ENCODE data around the gene CPNE6. TPM values are rescaled to one million over a fixed set of nuclear protein-coding genes. Genes with fewer than 3 reads are reported as not detected.
A peak's percentile ranks its signal among the peaks of the same experiment; 100 is the strongest.

CPNE6 gene
- total and polyA plus RNA-seq, 2 of the 13 experiments (the other 11 are each of a cell fraction or from before 2014, with no cell fraction given) = not detected

DNA sequence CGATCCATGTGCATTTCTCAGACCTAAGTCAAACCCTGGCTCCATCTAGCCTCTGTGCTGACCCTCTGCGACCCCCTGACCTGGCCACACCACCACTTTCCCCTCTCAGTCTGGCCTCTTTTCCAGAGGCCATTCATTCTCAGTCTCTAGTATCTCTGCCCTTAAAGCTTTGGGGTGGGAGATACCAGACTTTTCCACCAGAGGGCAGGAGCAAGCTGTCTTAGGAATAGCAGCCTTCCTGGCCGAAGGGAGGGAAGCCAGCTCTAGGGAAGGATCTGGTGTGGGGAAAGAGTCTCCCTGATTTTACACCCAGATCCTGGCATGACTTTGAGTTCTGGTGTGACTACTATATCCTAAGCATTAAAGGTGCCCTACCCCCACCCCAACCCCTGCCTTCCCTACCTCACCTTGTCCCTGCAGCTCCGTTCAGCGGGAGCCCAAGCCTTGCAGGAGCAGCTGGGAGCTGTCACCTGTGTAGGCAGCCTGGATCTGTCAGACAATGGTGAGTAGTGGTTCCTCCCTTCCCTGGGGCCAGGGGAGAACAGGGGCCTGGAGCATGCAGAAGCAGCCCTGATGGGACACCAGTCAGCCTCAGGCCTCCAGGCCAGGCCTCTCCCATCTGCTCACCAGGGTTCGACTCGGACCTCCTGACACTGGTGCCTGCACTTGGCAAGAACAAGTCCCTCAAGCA is 13.0 kb upstream of the CPNE6 start (continued):
- TF ChIP-seq HBP1 (CRISPR knock-in tag; IDR thresholded peaks at IDR 0.05; ENCODE audit: low read depth) (peak; percentile 82; the same call in 1 of the 2 replicates), MAFF (IDR thresholded peaks at IDR 0.05; ENCODE audit: low read depth, low read length) (no peak), E2F2 (CRISPR knock-in tag; IDR thresholded peaks at IDR 0.05; ENCODE audit: borderline replicate concordance) (no peak), ZNF512B (CRISPR knock-in tag; IDR thresholded peaks at IDR 0.05; ENCODE audit: borderline replicate concordance) (no peak), SMARCE1 (IDR thresholded peaks at IDR 0.05; ENCODE audit: borderline replicate concordance) (no peak), SMYD3 (CRISPR knock-in tag; IDR thresholded peaks at IDR 0.05) (no peak), KDM2A (CRISPR knock-in tag; IDR thresholded peaks at IDR 0.05; ENCODE audit: borderline replicate concordance, low read depth) (peak; percentile 39; the same call in 1 of the 2 replicates), ZNF143 (CRISPR knock-in tag; IDR thresholded peaks at IDR 0.05) (no peak), ZMAT3 (CRISPR knock-in tag; conservative IDR thresholded peaks at IDR 0.05) (0 out of 2 replicates have a peak, but pooled peaks have one; percentile 45), ZFP36L1 (CRISPR knock-in tag; IDR thresholded peaks at IDR 0.05) (no peak), GABPA (IDR thresholded peaks at IDR 0.05; ENCODE audit: low read depth, low read length) (no peak), GABPA (CRISPR knock-in tag; IDR thresholded peaks at IDR 0.05; ENCODE audit: low read depth) (0 out of 2 replicates have a peak, but pooled peaks have one; percentile 26), ZNF607 (CRISPR knock-in tag; IDR thresholded peaks at IDR 0.05; ENCODE audit: borderline replicate concordance) (no peak), HOXA3 (CRISPR knock-in tag; IDR thresholded peaks at IDR 0.05) (no peak; the same call in 1 of the 2 replicates), FLYWCH1 (CRISPR knock-in tag; IDR thresholded peaks at IDR 0.05) (no peak), ZBTB43 (CRISPR knock-in tag; conservative IDR thresholded peaks at IDR 0.05) (no peak), ZNF451 (CRISPR knock-in tag; IDR thresholded peaks at IDR 0.05) (peak; percentile 66; the same call in 1 of the 2 replicates)
- TF ChIP-seq, protein P1, sequence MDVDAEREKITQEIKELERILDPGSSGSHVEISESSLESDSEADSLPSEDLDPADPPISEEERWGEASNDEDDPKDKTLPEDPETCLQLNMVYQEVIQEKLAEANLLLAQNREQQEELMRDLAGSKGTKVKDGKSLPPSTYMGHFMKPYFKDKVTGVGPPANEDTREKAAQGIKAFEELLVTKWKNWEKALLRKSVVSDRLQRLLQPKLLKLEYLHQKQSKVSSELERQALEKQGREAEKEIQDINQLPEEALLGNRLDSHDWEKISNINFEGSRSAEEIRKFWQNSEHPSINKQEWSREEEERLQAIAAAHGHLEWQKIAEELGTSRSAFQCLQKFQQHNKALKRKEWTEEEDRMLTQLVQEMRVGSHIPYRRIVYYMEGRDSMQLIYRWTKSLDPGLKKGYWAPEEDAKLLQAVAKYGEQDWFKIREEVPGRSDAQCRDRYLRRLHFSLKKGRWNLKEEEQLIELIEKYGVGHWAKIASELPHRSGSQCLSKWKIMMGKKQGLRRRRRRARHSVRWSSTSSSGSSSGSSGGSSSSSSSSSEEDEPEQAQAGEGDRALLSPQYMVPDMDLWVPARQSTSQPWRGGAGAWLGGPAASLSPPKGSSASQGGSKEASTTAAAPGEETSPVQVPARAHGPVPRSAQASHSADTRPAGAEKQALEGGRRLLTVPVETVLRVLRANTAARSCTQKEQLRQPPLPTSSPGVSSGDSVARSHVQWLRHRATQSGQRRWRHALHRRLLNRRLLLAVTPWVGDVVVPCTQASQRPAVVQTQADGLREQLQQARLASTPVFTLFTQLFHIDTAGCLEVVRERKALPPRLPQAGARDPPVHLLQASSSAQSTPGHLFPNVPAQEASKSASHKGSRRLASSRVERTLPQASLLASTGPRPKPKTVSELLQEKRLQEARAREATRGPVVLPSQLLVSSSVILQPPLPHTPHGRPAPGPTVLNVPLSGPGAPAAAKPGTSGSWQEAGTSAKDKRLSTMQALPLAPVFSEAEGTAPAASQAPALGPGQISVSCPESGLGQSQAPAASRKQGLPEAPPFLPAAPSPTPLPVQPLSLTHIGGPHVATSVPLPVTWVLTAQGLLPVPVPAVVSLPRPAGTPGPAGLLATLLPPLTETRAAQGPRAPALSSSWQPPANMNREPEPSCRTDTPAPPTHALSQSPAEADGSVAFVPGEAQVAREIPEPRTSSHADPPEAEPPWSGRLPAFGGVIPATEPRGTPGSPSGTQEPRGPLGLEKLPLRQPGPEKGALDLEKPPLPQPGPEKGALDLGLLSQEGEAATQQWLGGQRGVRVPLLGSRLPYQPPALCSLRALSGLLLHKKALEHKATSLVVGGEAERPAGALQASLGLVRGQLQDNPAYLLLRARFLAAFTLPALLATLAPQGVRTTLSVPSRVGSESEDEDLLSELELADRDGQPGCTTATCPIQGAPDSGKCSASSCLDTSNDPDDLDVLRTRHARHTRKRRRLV (CRISPR knock-in tag; IDR thresholded peaks at IDR 0.05) = no peak

Measured in HepG2 (cell line).